Endothelial cell of umbilical vein (primary cell): ENCODE data around the gene SLC17A2. TPM values are rescaled to one million over a fixed set of nuclear protein-coding genes. Genes with fewer than 3 reads are reported as not detected.

Experiments used
- BruUV-seq: library from RNA; stranded (reverse); fragments of 400-500 nt; replicated peaks from 2 replicates; lab custom pipeline; 2021; lab: Mats Ljungman, UMichigan
- CTCF ChIA-PET: fragments of 300-600, 350-600 bp; sonication (Branson Sonifier 250); formaldehyde crosslinking; loops from one replicate; lab custom pipeline; 2021; ENCODE audit warnings: antibody characterized with exemption, inconsistent platforms; lab: Charles Lee
- POLR2A ChIA-PET: fragments of 300-600, 350-600 bp; sonication (Branson Sonifier 250); formaldehyde crosslinking; loops from one replicate; lab custom pipeline; 2021; ENCODE audit warnings: antibody characterized with exemption, inconsistent platforms; lab: Charles Lee
- DNase-seq: peaks from one replicate; pipeline ENCODE4 v3.0.0-alpha.2; 2011; ENCODE audit warnings: low read depth, low spot score
- FAIRE-seq: peaks from 2 replicates; lab custom pipeline; 2011; peaks lifted over from hg19 to GRCh38; lab: Jason Lieb, UNC
- H2AFZ ChIP-seq: 2 replicates; pipeline ENCODE4 v1.6.0; 2012; ENCODE audit warnings: low read depth, low read length, control low read depth, inconsistent platforms
- H3K27ac ChIP-seq: 2 replicates; pipeline ENCODE4 v1.5.1; 2011; ENCODE audit warnings: low read depth, mild to moderate bottlenecking, control low read depth, low read length, moderate library complexity; ENCODE audit not compliant: insufficient read depth
- H3K27me3 ChIP-seq, 2 experiments: 2 replicates each; pipeline versions ENCODE4 v1.6.0 to v1.6.1; 2011; ENCODE audit warnings: low read length in 2 of 2, mixed read lengths in 1 of 2; ENCODE audit not compliant: control insufficient read depth in 2 of 2, insufficient read depth in 2 of 2
- H3K36me3 ChIP-seq, 2 experiments: 2 replicates in 1 of 2; 3 replicates in 1 of 2; pipeline ENCODE4 v1.5.1; 2011; ENCODE audit warnings: low read length in 2 of 2, mild to moderate bottlenecking in 1 of 2, moderate library complexity in 1 of 2; ENCODE audit not compliant: control insufficient read depth in 2 of 2, insufficient read depth in 2 of 2; ENCODE audit errors: extremely low read depth in 1 of 2
- H3K4me1 ChIP-seq: 3 replicates; pipeline ENCODE4 v1.5.1; 2011; ENCODE audit warnings: mild to moderate bottlenecking, low read length; ENCODE audit not compliant: control insufficient read depth, insufficient read depth; ENCODE audit errors: extremely low read depth
- H3K4me2 ChIP-seq: 2 replicates; pipeline ENCODE4 v1.6.1; 2011; ENCODE audit warnings: low read length, control low read depth, mixed read lengths; ENCODE audit not compliant: insufficient read depth
- H3K4me3 ChIP-seq, 3 experiments: fragments of 200-600 bp in 1 of 3; sonication (generic), shearing (Covaris generic) in 1 of 3; replicated peaks in 1 of 3; 2 replicates each; pipeline ENCODE4 v1.5.1; 2011 to 2016; ENCODE audit warnings: control low read depth in 3 of 3, low read length in 3 of 3, mild to moderate bottlenecking in 2 of 3, inconsistent platforms in 1 of 3, low read depth in 1 of 3, moderate library complexity in 1 of 3; ENCODE audit not compliant: insufficient read depth in 1 of 3
- H3K79me2 ChIP-seq: 2 replicates; pipeline ENCODE4 v1.6.0; 2012; ENCODE audit warnings: low read length, inconsistent platforms; ENCODE audit not compliant: control insufficient read depth, insufficient read depth
- H3K9ac ChIP-seq: replicated peaks from 2 replicates; pipeline ENCODE3; 2011; ENCODE audit warnings: low read length, control low read depth; ENCODE audit not compliant: insufficient read depth; ENCODE audit errors: extremely low read depth
- H3K9me1 ChIP-seq: replicated peaks from 3 replicates; pipeline ENCODE4 v1.6.0; 2011; ENCODE audit warnings: mild to moderate bottlenecking, low read length; ENCODE audit not compliant: control insufficient read depth, insufficient read depth; ENCODE audit errors: extremely low read depth
- H3K9me3 ChIP-seq: replicated peaks from 2 replicates; pipeline ENCODE4 v1.5.1; 2012; ENCODE audit warnings: low read length, inconsistent platforms; ENCODE audit not compliant: control insufficient read depth, insufficient read depth
- H4K20me1 ChIP-seq: replicated peaks from 2 replicates; pipeline ENCODE3; 2011; ENCODE audit warnings: mild to moderate bottlenecking, low read length; ENCODE audit not compliant: control insufficient read depth, insufficient read depth; ENCODE audit errors: extremely low read depth
- CTCF ChIP-seq, 2 donors: IDR thresholded peaks; 1 replicate in 1 of 2; 2 replicates in 1 of 2; pipeline ENCODE4 v1.5.1; 2011; ENCODE audit warnings: low read length in 2 of 2, mild to moderate bottlenecking in 2 of 2, moderate library complexity in 2 of 2, control low read depth in 1 of 2, inconsistent platforms in 1 of 2, low read depth in 1 of 2; ENCODE audit not compliant: insufficient read depth in 1 of 2; ENCODE audit errors: extremely low read depth in 1 of 2
- EZH2 ChIP-seq: IDR thresholded peaks from 2 replicates; pipeline ENCODE4 v1.6.1; 2012; ENCODE audit warnings: borderline replicate concordance, low read depth, mild to moderate bottlenecking, moderate library complexity, low read length, inconsistent platforms; ENCODE audit not compliant: severe bottlenecking
- GATA2 ChIP-seq: IDR thresholded peaks from 2 replicates; pipeline ENCODE4 v1.7.0; 2011; ENCODE audit warnings: low read depth, mild to moderate bottlenecking, moderate library complexity, mixed read lengths, low read length; ENCODE audit not compliant: insufficient read length, insufficient read depth
- JUN ChIP-seq: IDR thresholded peaks from 2 replicates; pipeline ENCODE4 v1.6.1; 2011; ENCODE audit warnings: borderline replicate concordance, low read depth; ENCODE audit not compliant: insufficient read length, insufficient read depth
- MAX ChIP-seq: IDR thresholded peaks from 2 replicates; pipeline ENCODE4 v1.6.1; 2011; ENCODE audit not compliant: insufficient read depth, insufficient read length
- MYC ChIP-seq: IDR thresholded peaks from one replicate; pipeline ENCODE4 v1.6.1; 2011; ENCODE audit warnings: mild to moderate bottlenecking, low read depth, low read length
- POLR2A ChIP-seq: IDR thresholded peaks from 2 replicates; pipeline ENCODE4 v1.6.1; 2012; ENCODE audit warnings: low read depth, mild to moderate bottlenecking, control low read depth, low read length
- POLR2AphosphoS5 ChIP-seq: IDR thresholded peaks from 2 replicates; pipeline ENCODE4 v1.6.1; 2012; ENCODE audit warnings: low read depth, mild to moderate bottlenecking, control low read depth, low read length, moderate library complexity; ENCODE audit not compliant: insufficient read depth
- dilution Hi-C: fragments of 300-500 bp; cut with MboI; formaldehyde crosslinking; loops from one replicate; pipeline ENCODE4 v1.15.0; 2019; ENCODE audit warnings: low sequenced_read_pairs; ENCODE audit not compliant: extremely low pct_ligation_motif_present
- intact Hi-C: fragments of 100-400 bp; cut with micrococcal nuclease; formaldehyde crosslinking; loops from one replicate; pipeline ENCODE4 v1.10.0; 2022
- polyA plus RNA-seq, 4 experiments: library from polyadenylated mRNA; depleted of rRNA in 3 of 4; stranded (reverse) in 3 of 4; unstranded in 1 of 4; fragments of >200 nt; gene quantifications; 2 replicates each; pipeline versions ENCODE4 v1.2.1 to v1.2.3, GENCODE V29; 2011 to 2012; ENCODE audit warnings: missing spikeins in 1 of 4
- total RNA-seq: library from RNA; stranded (reverse); gene quantifications from 2 replicates; pipeline ENCODE4 v1.2.3, GENCODE V29; 2021

SLC17A2 gene
- total and polyA plus RNA-seq, 2 donors (not counting 3 experiments of a cell fraction or from before 2014, with no cell fraction given): not detected

GRCh38 chr6:25874822-25875562 is 55.5 kb downstream of the SLC17A2 start:
- H3K4me1 ChIP-seq: no peaks in the 10 kb centered on the region
- H3K36me3 ChIP-seq: no peaks in the 10 kb centered on the region
- H2AFZ ChIP-seq: no peak overlapping the region
- no peak overlapping the region for H3K4me3 ChIP-seq
- dilution Hi-C loops: no loop called here
- no peak for TF ChIP-seq EZH2
- no peak for TF ChIP-seq POLR2AphosphoS5
- no peak for TF ChIP-seq POLR2A
- no peak for TF ChIP-seq JUN
- no peak for TF ChIP-seq MAX
- no peak for TF ChIP-seq MYC
- TF ChIP-seq CTCF (IDR thresholded peaks at IDR 0.05; ENCODE audit: extremely low read depth in 1 of 2, insufficient read depth in 1 of 2, low read depth in 1 of 2, low read length in 2 of 2): no peak
- no peak for TF ChIP-seq GATA2
- no peaks in the 10 kb centered on the region for H3K79me2 ChIP-seq
- ChIA-PET POLR2A (no interaction called here), CTCF (interaction anchor here (1.4 kb wide), 1 partner anchor 13 kb away, joined by 3 read pairs; no protein-coding TSS in a partner anchor)
- H3K27me3 ChIP-seq: peaks cover 0 to 4% of the 10 kb centered on the region in 2 experiments
- H3K27ac ChIP-seq: no peak overlapping the region
- FAIRE-seq (no peak), DNase-seq (no peak)
- no peaks in the 10 kb centered on the region for H4K20me1 ChIP-seq
- no peak overlapping the region for H3K4me2 ChIP-seq
- intact Hi-C loops: no loop called here
- no TSS peak for BruUV-seq
- no peak overlapping the region for H3K9ac ChIP-seq
- H3K9me3 ChIP-seq: no peaks in the 10 kb centered on the region
- no peaks in the 10 kb centered on the region for H3K9me1 ChIP-seq
